Osteocyte (in vitro differentiated cells): ENCODE results near the gene RBM10. TPM values are rescaled to one million over a fixed set of nuclear protein-coding genes. Genes with fewer than 3 reads are reported as not detected.

ENCODE experiments used
- DNase-seq: peaks from one replicate; pipeline ENCODE4 v3.0.0; 2021; ENCODE audit warnings: mixed read lengths; ENCODE audit not compliant: unreplicated experiment; ENCODE audit errors: extremely low spot score
- H3K27ac Mint-ChIP-seq: one replicate; pipeline ENCODE4 v1.8.0; 2021; ENCODE audit warnings: mild to moderate bottlenecking, mixed read lengths; ENCODE audit not compliant: unreplicated experiment
- H3K27me3 Mint-ChIP-seq: one replicate; pipeline ENCODE4 v1.8.0; 2021; ENCODE audit warnings: mixed read lengths; ENCODE audit not compliant: unreplicated experiment
- H3K36me3 Mint-ChIP-seq: one replicate; pipeline ENCODE4 v1.8.0; 2021; ENCODE audit warnings: mixed read lengths; ENCODE audit not compliant: unreplicated experiment
- H3K4me1 Mint-ChIP-seq: one replicate; pipeline ENCODE4 v1.8.0; 2021; ENCODE audit warnings: mixed read lengths; ENCODE audit not compliant: unreplicated experiment
- H3K4me3 Mint-ChIP-seq: one replicate; pipeline ENCODE4 v1.8.0; 2021; ENCODE audit warnings: mild to moderate bottlenecking, moderate library complexity, mixed read lengths; ENCODE audit not compliant: unreplicated experiment
- H3K9me3 Mint-ChIP-seq: one replicate; pipeline ENCODE4 v1.8.0; 2021; ENCODE audit warnings: mixed read lengths; ENCODE audit not compliant: unreplicated experiment
- total RNA-seq: library from RNA; stranded (reverse); gene quantifications from 2 replicates; pipeline ENCODE4 v1.2.1, GENCODE V29; 2021
- TF ChIP-seq, protein P1 (sequence below): fragments of 200-600 bp; sonication (generic); IDR thresholded peaks from 2 replicates; pipeline ENCODE4 v1.5.0; 2021; ENCODE audit warnings: antibody characterized with exemption, mild to moderate bottlenecking, moderate library complexity

RBM10 gene
- total RNA-seq, 1 donor from 2014 or later: 36.9 TPM

DNA sequence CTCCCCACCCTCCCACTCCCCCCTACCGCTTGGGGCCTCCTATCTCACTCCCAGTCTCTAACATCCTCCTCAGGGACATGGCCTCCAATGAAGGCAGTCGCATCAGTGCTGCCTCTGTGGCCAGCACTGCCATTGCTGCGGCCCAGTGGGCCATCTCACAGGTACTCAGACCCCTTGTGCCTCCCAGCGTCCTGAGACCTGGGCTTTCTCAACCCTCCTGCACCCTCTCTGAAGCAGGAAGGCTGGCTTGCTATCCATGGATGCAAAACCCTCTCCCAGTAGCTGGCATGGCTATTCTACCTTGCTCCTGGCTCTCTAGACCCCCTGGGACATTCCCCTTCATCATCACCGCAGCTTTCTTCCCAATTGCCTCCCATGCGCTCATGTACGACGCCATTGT, 35.3 kb downstream of the RBM10 start:
- Mint-ChIP-seq H3K4me1 (no peaks in the 10 kb centered on the region), H3K4me3 (no peak overlapping the region), H3K36me3 (peaks cover 7% of the 10 kb centered on the region), H3K27me3 (no peaks in the 10 kb centered on the region), H3K9me3 (no peaks in the 10 kb centered on the region), H3K27ac (no peak overlapping the region)
- TF ChIP-seq, protein P1, sequence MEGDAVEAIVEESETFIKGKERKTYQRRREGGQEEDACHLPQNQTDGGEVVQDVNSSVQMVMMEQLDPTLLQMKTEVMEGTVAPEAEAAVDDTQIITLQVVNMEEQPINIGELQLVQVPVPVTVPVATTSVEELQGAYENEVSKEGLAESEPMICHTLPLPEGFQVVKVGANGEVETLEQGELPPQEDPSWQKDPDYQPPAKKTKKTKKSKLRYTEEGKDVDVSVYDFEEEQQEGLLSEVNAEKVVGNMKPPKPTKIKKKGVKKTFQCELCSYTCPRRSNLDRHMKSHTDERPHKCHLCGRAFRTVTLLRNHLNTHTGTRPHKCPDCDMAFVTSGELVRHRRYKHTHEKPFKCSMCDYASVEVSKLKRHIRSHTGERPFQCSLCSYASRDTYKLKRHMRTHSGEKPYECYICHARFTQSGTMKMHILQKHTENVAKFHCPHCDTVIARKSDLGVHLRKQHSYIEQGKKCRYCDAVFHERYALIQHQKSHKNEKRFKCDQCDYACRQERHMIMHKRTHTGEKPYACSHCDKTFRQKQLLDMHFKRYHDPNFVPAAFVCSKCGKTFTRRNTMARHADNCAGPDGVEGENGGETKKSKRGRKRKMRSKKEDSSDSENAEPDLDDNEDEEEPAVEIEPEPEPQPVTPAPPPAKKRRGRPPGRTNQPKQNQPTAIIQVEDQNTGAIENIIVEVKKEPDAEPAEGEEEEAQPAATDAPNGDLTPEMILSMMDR: no peak
- no peak for DNase-seq

- DNase-seq: no peak
- Mint-ChIP-seq H3K27me3 (no peaks in the 10 kb centered on the region), H3K9me3 (no peaks in the 10 kb centered on the region), H3K4me3 (no peak overlapping the region), H3K36me3 (peaks cover 11% of the 10 kb centered on the region), H3K27ac (no peak overlapping the region), H3K4me1 (no peaks in the 10 kb centered on the region)
- TF ChIP-seq, protein P1: no peak
These were observed 36.3 kb downstream of the RBM10 start for GRCh38 chrX:47181301-47181700.

DNA sequence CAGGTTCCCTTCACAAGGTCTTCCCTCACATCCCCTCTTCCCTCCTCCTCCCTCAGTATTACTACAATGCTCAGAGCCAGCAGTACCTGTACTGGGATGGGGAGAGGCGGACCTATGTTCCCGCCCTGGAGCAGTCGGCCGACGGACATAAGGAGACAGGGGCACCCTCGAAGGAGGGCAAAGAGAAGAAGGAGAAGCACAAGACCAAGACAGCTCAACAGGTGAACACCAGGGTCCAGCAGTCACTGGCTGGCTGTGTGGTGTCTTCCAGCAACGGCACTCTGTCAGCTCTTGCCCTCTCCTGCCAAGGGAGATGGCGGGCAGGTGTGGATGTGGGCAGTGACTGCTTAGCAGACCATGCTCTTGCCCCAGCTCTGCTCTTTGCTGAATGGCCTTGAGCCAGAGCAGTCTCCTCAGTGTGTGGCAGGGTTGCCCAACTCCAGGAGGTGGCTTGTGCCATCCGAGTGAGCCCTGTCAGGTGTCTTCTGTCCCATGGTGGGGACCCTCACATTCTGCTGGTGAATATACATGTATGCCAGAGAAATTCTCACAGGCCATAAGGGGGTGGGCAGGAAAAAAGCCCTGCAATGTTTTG, 37.2 kb downstream of the RBM10 start:
- H3K36me3 Mint-ChIP-seq: peaks cover 11% of the 10 kb centered on the region
- no peaks in the 10 kb centered on the region for H3K9me3 Mint-ChIP-seq
- TF ChIP-seq, protein P1: no peak
- H3K4me3 Mint-ChIP-seq: no peak overlapping the region
- DNase-seq: no peak
- no peaks in the 10 kb centered on the region for H3K27me3 Mint-ChIP-seq
- H3K4me1 Mint-ChIP-seq: no peaks in the 10 kb centered on the region
- H3K27ac Mint-ChIP-seq: no peak overlapping the region

- no peaks in the 10 kb centered on the region for H3K4me1 Mint-ChIP-seq
- H3K36me3 Mint-ChIP-seq: peaks cover 5% of the 10 kb centered on the region
- TF ChIP-seq, protein P1: no peak
- no peak overlapping the region for H3K4me3 Mint-ChIP-seq
- DNase-seq: no peak
- H3K9me3 Mint-ChIP-seq: no peaks in the 10 kb centered on the region
- no peak overlapping the region for H3K27ac Mint-ChIP-seq
- H3K27me3 Mint-ChIP-seq: no peaks in the 10 kb centered on the region
These were observed 39.5 kb downstream of the RBM10 start for GRCh38 chrX:47184486-47184885.

- H3K9me3 Mint-ChIP-seq: no peaks in the 10 kb centered on the region
- DNase-seq: no peak
These were observed 40.2 kb downstream of the RBM10 start for GRCh38 chrX:47185241-47185640.

More at GRCh38 chrX:47185241-47185640, 40.2 kb downstream of the RBM10 start:
- Mint-ChIP-seq H3K27me3 (no peaks in the 10 kb centered on the region), H3K36me3 (peaks cover 5% of the 10 kb centered on the region), H3K4me3 (no peak overlapping the region), H3K27ac (no peak overlapping the region), H3K4me1 (peaks cover under 1% of the 10 kb centered on the region)
- TF ChIP-seq, protein P1: no peak
